GM19240 (cell line): ENCODE measurements around the gene RGS9.

Source experiments
- DNase-seq: peaks from one replicate; pipeline ENCODE4 v3.0.0; 2011; ENCODE audit warnings: low spot score; ENCODE audit not compliant: insufficient read length

RGS9 gene

GRCh38 chr17:65254166-65254565 is 117.0 kb downstream of the RGS9 start:
- DNase-seq: no peak

DNA sequence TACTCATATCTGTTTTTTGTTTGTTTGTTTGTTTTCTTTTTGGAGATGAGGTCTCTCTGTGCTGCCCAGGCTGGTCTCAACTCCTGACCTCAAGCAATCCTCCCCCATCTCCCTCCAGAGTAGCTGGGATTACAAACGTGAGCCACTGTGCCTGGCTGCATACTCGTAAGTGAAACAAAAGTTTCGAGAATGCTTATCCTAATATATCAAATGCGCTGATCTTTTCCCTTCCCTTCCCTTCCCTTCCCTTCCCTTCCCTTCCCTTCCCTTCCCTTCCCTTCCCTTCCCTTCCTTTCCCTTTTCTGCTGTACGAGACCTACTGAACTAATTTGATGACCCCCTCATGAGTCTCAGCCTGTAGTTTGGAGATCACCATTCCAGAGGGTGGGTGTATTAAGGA is 122.1 kb downstream of the RGS9 start:
- DNase-seq: no peak

- DNase-seq: no peak
These were observed 122.7 kb downstream of the RGS9 start for GRCh38 chr17:65259696-65260485.

DNA sequence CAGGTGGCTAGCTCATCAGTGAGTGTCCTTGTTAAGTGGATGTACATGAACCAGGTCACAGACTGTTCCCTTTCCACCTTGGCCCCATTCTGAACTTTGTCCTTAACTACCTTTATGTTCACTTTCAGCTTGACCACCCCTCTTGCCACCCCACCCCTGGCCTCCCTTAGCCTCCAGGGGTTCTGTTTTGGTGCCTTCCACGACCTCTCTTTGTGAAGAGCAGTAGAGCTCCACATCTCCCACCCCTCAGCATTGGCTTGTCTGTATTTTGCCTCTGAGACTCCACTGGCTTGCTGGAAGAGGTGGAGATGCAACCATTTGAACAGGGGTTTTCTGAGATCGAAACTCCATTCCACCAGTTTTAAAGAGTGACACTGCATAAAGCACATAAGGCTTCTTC is 123.5 kb downstream of the RGS9 start:
- no peak for DNase-seq

DNA sequence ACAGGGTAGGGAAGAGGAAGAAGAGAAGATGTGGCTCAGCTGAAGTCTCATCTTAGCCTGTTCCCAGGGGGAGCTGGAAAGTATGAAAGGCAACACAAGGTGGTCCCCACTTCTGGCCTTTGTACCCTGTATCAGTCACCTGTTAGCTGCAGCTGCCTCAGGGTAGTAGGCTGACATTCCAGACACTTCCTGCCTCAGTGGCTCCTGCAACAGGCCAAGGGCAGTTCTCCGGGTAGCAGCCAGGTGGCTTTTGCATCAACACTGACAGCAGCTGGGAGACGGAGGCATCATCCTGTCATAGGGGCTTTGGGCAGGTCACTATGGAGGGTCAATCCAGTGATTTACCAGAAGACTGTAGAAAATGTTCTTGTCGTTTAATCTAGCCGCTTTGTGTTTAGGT is 124.0 kb downstream of the RGS9 start:
- no peak for DNase-seq

GRCh38 chr17:65261682-65262636 is 124.8 kb downstream of the RGS9 start:
- no peak for DNase-seq

GRCh38 chr17:65265276-65265675 is 128.1 kb downstream of the RGS9 start:
- no peak for DNase-seq

GRCh38 chr17:65268832-65269231 is 131.7 kb downstream of the RGS9 start:
- DNase-seq: no peak

DNA sequence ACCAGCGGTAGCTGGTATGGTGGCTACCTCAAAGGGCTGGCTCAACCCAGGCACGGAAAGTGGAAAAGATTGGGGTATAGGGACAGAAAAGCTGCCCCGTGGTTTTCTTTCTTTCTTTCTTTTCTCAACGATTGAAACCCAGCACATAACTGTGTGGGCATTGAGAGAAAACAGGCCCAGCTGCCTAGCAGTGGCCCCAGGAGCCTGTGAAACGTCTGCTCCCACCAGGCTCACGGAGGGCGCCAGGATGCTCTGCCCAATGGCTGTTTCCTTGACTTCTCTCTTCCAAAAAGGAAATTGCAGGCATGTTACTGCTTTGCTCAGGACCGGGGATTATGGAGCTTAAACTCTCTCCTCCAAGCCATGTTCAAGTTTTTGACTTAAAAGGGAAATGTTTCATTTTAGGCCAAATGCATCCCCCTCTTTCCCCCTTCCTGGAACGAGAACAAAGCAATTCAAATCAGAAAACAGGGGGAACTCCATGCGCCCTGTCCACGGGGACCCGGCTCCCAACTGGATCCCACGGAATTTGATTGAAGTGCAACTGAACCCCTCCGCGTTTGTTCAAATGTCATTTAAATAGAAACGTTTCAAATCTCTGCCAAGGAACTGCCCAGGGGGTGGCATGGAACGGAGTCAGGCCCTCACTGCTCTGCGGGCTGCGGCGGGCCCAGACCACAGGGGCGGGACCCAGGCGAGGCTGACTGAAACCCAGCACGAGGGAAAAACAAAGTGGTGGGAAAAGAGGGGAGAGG is 133.5 kb downstream of the RGS9 start:
- DNase-seq: no peak

DNA sequence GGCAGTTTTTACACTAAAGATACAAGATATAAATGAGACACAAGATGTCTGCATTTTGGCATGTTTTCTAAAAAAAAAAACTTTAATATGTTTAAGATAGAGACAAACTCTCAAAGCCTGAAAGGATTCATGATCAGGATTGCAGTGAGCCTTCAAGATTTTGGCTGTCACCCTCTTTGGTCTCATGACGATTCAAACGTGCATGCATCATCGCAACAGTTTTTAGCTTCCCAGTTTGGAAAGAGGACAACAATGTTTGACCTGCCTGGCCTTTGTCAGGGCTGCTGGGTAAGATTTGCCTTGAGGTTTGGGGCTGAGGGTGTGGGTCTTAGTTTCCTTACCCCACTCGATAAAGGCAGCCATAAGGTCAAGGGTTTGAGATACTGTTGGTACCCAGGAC is 134.1 kb downstream of the RGS9 start:
- DNase-seq: no peak
